ENCODE data around the gene HERC5. TPM values are rescaled to one million over a fixed set of nuclear protein-coding genes. Genes with fewer than 3 reads are reported as not detected.

Gene HERC5
- total RNA-seq, 1 experiment from 2014 or later: 17.2 TPM

DNA sequence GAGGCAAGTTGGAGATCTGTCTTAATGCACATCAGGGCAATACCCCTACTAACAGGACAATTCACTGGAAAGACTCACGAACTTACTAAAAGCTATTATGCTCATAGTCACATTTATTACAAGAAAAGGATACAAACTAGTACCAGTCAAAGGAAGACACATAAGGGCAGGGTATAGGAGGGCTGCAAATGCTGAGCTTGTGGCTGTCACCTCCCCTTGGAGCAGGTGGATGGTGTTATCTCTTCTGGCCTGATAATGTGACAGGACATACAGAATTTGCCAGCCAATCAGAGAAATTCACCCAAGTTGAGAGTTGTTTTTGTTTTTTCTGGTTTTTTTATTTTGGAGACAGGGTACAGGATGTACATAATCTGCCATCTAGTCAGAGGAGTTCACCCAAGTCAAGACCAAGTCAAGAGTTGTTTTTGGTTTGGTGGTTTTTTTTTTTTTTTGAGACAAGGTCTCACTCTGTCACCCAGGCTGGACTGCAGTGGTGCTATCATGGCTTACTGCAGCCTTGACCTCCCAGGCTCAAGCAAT lies 8.8 kb downstream of the HERC5 start:
- H3K18ac ChIP-seq (ENCODE audit: insufficient read length, low read depth, low read length): no peak overlapping the region
- H3K4me1 ChIP-seq (ENCODE audit: insufficient read depth, low read length): no peaks in the 10 kb centered on the region; the same call in 1 of the 2 replicates
- no peak overlapping the region for H2AK5ac ChIP-seq (ENCODE audit: insufficient read length, low read length)
- H3K4ac ChIP-seq (ENCODE audit: low read depth, low read length): no peak overlapping the region
- Mint-ChIP-seq H3K9me3 (no peaks in the 10 kb centered on the region; a peak in 1 of 5 replicates), H3K4me1 (peaks cover 5 to 6% of the 10 kb centered on the region in 2 experiments), H3K27ac (no peak overlapping the region), H3K4me3 (no peak overlapping the region), H3K27me3 (ENCODE audit: low read depth) (no peaks in the 10 kb centered on the region), H3K36me3 (ENCODE audit: insufficient read depth in 1 of 3, low read depth in 3 of 3) (peaks cover 9 to 18% (median 12%) of the 10 kb centered on the region in 3 experiments; a peak in 6 of 7 replicates)
- no peaks in the 10 kb centered on the region for H3K79me1 ChIP-seq (ENCODE audit: insufficient read depth, low read depth, low read length, poor library complexity, severe bottlenecking)
- H3K27me3 ChIP-seq (ENCODE audit: insufficient read depth, low read length): no peaks in the 10 kb centered on the region
- H3K4me2 ChIP-seq (ENCODE audit: insufficient read depth, insufficient read length, low read length): no peak overlapping the region
- H3K56ac ChIP-seq (ENCODE audit: insufficient read length, low read depth, low read length): no peak overlapping the region
- H3K23ac ChIP-seq (ENCODE audit: insufficient read length, low read depth, low read length): no peak overlapping the region
- no CpG with 5 or more reads among the region's 1 CpG for WGBS (ENCODE audit: extremely low coverage, insufficient read length, low lambda C conversion rate)
- no peak for DNase-seq
- no peaks in the 10 kb centered on the region for H3K79me2 ChIP-seq (ENCODE audit: insufficient read depth, low read length)
- no peak overlapping the region for H2AFZ ChIP-seq (ENCODE audit: low read length)
- H3K14ac ChIP-seq (ENCODE audit: insufficient read depth, low read length): no peak overlapping the region
- no peak overlapping the region for H4K8ac ChIP-seq (replicated peaks; ENCODE audit: insufficient read length, low read depth, low read length)
- H4K20me1 ChIP-seq (ENCODE audit: control insufficient read depth, insufficient read depth, insufficient read length): no peaks in the 10 kb centered on the region
- H3K27ac ChIP-seq (ENCODE audit: insufficient read length, low read depth, low read length): no peak overlapping the region
- no peak overlapping the region for H4K91ac ChIP-seq (ENCODE audit: insufficient read length, low read depth, low read length)
- H3K9me3 ChIP-seq (ENCODE audit: control insufficient read depth, low read depth, low read length): no peaks in the 10 kb centered on the region
- no peak overlapping the region for H3K9ac ChIP-seq (ENCODE audit: extremely low read depth, insufficient read length, low read length)
- no peak overlapping the region for H3T11ph ChIP-seq (ENCODE audit: low read length)
- H2BK12ac ChIP-seq (ENCODE audit: insufficient read length, low read depth, low read length): no peak overlapping the region
- H2BK20ac ChIP-seq (ENCODE audit: low read depth, low read length, poor library complexity, severe bottlenecking): no peak overlapping the region
- H4K5ac ChIP-seq (ENCODE audit: insufficient read length, low read depth, low read length): no peak overlapping the region
- no peak for TF ChIP-seq CTCF (conservative IDR thresholded peaks at IDR 0.05)
- H2BK15ac ChIP-seq (ENCODE audit: low read depth, low read length): no peak overlapping the region
- H2BK5ac ChIP-seq (ENCODE audit: insufficient read length, low read length): no peak overlapping the region
- no peaks in the 10 kb centered on the region for H3K23me2 ChIP-seq (ENCODE audit: insufficient read length, low read depth, low read length, poor library complexity, severe bottlenecking)
- H2BK120ac ChIP-seq (ENCODE audit: low read depth, low read length, poor library complexity, severe bottlenecking): no peak overlapping the region
